Uterus (tissue), 4 donors: ENCODE results near the gene ACOX2. TPM values are rescaled to one million over a fixed set of nuclear protein-coding genes. Genes with fewer than 3 reads are reported as not detected.

Source experiments
- DNase-seq, 2 donors: peaks; one replicate each; pipeline ENCODE4 v3.0.0-alpha.2; 2019 to 2020
- H3K27ac ChIP-seq, 2 donors: fragments of 200-600 bp; sonication (generic); 1 replicate in 1 of 2; 2 replicates in 1 of 2; pipeline ENCODE4 v1.5.1; 2016 to 2018
- H3K27me3 ChIP-seq, 2 donors: fragments of 200-600 bp; sonication (generic); one replicate each; pipeline ENCODE4 v1.5.1; 2018 to 2019; ENCODE audit warnings: control low read depth in 1 of 2
- H3K36me3 ChIP-seq, 2 donors: fragments of 200-600 bp; sonication (generic); one replicate each; pipeline ENCODE4 v1.5.1; 2019; ENCODE audit warnings: control low read depth in 1 of 2
- H3K4me1 ChIP-seq, 2 donors: fragments of 200-600 bp; sonication (generic); one replicate each; pipeline ENCODE4 v1.5.1; 2018 to 2019; ENCODE audit warnings: control low read depth in 1 of 2
- H3K4me3 ChIP-seq, 2 donors: fragments of 200-600 bp; sonication (generic); 1 replicate in 1 of 2; 2 replicates in 1 of 2; pipeline ENCODE4 v1.5.1; 2018 to 2019; ENCODE audit warnings: mild to moderate bottlenecking in 1 of 2
- H3K9me3 ChIP-seq, 2 donors: fragments of 200-600 bp; sonication (generic); one replicate each; pipeline ENCODE4 v1.5.1; 2019; ENCODE audit warnings: control low read depth in 1 of 2
- POLR2A ChIP-seq, 2 donors: fragments of 450-650 bp; IDR thresholded peaks; one replicate each; pipeline ENCODE4 v1.6.1; 2016; ENCODE audit warnings: antibody characterized with exemption in 2 of 2, mild to moderate bottlenecking in 1 of 2, moderate library complexity in 1 of 2
- intact Hi-C: fragments of 100-400 bp; cut with DNase I; formaldehyde crosslinking; loops from one replicate; pipeline ENCODE4 v1.15.1; 2023; ENCODE audit warnings: low total_unique reads
- total RNA-seq, 4 donors: library from RNA; depleted of rRNA in 3 of 4; stranded (reverse); fragments of >200 nt in 3 of 4; gene quantifications; one replicate each; pipeline versions ENCODE4 v1.1.0 to v1.2.4, GENCODE V29; 2014 to 2023
- TF ChIP-seq, protein P1 (sequence below), 4 experiments: fragments of 200-600 bp in 2 of 4; fragments of 450-650 bp in 2 of 4; sonication (generic) in 2 of 4; IDR thresholded peaks; one replicate each; pipeline ENCODE4 v1.5.1; 2016 to 2019; ENCODE audit warnings: antibody characterized with exemption in 4 of 4, mild to moderate bottlenecking in 2 of 4, moderate library complexity in 1 of 4
- donor health status: DM: yes; HTN: yes; CAD: no.

ACOX2 gene
- total RNA-seq, 4 donors from 2014 or later, result 10.3 to 33.7 (median 23.6) TPM

DNA sequence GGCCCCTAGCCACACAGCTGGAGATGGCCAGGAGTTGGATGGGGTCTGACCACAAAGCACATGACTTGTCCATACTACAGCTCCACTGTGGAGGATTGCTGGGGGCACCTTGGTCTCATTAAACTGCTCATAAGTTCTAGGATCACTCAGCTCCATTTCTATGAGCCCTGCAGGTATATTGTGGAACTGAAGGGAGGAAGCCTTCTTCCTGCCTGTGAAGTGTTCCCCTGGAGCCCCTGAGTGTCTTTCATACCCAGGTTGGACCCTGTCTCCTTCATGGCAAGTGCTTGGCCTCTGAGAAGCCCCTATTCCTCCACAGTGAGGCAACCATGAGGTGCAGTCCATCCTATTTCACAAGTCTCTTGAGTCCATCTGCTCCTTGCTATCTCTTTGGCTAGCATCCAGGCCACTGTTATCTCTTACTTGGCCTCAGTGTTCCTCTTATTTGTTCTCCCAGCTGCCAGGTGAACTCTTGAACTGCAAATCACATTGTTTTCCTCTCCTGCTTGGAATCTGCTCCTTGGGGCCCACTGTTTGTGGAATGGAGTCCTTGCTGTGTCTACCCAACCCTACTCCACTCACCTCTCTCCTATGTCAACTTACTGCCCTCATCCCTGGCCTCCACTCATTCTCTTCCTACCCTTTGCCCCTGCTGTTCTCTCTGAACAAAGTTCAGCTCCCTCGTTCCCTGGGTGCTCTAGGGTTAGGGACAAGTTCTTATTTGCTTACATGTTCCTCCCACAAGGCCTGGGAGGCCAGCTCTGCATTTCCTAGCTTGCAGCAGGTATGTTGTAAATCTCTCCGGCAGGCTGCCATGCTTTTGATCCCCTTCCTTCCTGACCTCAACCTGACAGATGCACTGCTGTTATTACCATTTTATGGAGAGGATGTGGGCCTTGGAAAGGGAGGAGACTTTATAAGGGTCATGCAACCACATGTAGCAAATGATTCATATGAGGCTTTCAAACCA, 1.2 kb downstream of the ACOX2 start:
- Histone ChIP-seq H3K9me3 (no peaks in the 10 kb centered on the region), H3K4me1 (peaks cover 0 to 10% of the 10 kb centered on the region in 2 donors), H3K27ac (peak overlapping the region; percentile 80 to 92), H3K27me3 (no peaks in the 10 kb centered on the region), H3K36me3 (no peaks in the 10 kb centered on the region), H3K4me3 (no peak overlapping the region)
- peak; percentile 39 to 56 for DNase-seq
- TF ChIP-seq, protein P1, sequence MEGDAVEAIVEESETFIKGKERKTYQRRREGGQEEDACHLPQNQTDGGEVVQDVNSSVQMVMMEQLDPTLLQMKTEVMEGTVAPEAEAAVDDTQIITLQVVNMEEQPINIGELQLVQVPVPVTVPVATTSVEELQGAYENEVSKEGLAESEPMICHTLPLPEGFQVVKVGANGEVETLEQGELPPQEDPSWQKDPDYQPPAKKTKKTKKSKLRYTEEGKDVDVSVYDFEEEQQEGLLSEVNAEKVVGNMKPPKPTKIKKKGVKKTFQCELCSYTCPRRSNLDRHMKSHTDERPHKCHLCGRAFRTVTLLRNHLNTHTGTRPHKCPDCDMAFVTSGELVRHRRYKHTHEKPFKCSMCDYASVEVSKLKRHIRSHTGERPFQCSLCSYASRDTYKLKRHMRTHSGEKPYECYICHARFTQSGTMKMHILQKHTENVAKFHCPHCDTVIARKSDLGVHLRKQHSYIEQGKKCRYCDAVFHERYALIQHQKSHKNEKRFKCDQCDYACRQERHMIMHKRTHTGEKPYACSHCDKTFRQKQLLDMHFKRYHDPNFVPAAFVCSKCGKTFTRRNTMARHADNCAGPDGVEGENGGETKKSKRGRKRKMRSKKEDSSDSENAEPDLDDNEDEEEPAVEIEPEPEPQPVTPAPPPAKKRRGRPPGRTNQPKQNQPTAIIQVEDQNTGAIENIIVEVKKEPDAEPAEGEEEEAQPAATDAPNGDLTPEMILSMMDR (IDR thresholded peaks at IDR 0.05), result no peak
- no peak for TF ChIP-seq POLR2A (IDR thresholded peaks at IDR 0.05)
- intact Hi-C loops, result no loop called here

DNA sequence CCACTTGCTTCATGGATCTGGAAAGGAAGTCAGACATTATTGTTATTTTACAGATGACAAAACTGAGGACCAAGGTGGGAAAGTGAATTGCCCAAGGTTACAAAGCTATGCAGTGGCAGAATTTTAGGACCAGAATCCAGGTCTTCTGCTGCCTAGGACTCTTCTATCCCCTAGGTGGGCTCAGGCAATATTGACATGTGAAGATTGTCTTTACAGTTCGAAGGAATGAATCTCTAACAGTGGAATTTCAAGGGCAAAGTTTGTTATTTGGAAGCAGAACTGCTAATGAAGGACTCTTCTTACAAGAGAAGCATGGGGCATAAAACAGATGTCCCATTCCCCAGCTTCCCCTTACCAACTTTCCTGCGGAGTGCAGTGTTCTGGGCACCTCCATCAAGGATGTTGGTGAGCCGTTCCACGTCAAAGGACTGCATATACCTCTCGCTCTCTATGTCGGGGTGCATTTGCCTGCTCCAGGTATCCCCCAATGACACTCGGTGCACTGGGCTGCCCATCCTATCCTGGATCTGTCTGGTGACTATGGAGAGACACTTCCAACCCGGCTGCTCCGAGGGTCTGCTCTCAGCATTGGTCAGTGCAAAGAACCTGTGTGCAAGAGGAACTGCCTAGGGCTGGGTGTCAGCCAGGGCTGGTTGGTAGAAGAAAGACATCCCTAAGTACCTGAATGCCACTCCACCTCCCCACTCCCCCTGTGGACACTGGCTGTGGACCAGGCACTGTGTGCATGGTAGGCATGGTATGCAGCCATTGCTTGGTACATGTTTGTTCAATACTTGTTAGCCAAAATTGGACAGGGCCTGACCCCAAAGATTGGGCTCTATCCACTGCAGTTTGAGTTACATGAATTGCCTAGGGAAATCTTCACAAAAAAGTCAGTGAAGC, 2.1 kb downstream of the ACOX2 start:
- no peaks in the 10 kb centered on the region for H3K36me3 ChIP-seq
- no peaks in the 10 kb centered on the region for H3K27me3 ChIP-seq
- TF ChIP-seq, protein P1 (IDR thresholded peaks at IDR 0.05), result no peak
- no peak for TF ChIP-seq POLR2A (IDR thresholded peaks at IDR 0.05)
- intact Hi-C loops, result no loop called here
- no peak for DNase-seq
- no peak overlapping the region for H3K4me3 ChIP-seq
- no peak overlapping the region for H3K27ac ChIP-seq
- peaks cover 0 to 10% of the 10 kb centered on the region in 2 donors for H3K4me1 ChIP-seq
- no peaks in the 10 kb centered on the region for H3K9me3 ChIP-seq

DNA sequence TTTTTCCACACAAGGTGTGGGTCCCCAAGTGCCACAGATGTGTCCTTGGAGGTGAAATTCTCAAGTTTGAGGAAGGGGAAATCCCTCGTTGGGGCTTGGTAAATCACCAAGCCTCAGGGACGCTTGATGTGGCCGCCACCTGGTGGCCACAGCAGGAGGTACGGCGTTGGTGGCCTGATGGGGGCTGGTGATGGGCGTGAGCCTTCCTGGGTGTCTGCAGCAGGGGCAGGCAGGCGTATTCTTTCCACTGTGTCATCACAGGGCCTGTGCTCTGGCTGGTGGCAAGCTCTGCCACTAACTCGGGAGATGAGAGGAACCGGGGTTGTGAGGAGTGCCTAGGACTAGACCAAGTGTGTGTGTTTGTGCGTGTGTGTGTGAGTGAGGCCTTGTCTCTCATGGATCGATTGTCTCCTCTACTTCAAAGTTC, 4.2 kb downstream of the ACOX2 start:
- DNase-seq, result peak; percentile 51 to 65
- H3K36me3 ChIP-seq, result no peaks in the 10 kb centered on the region
- no peak overlapping the region for H3K27ac ChIP-seq
- no peak overlapping the region for H3K4me3 ChIP-seq
- H3K9me3 ChIP-seq, result no peaks in the 10 kb centered on the region
- H3K4me1 ChIP-seq, result peaks cover 0 to 10% of the 10 kb centered on the region in 2 donors
- TF ChIP-seq, protein P1 (IDR thresholded peaks at IDR 0.05), result peak; percentile 79 to 88 (median 83)
- no peak for TF ChIP-seq POLR2A (IDR thresholded peaks at IDR 0.05)
- intact Hi-C loops, result no loop called here
- H3K27me3 ChIP-seq, result no peaks in the 10 kb centered on the region

- no peaks in the 10 kb centered on the region for H3K9me3 ChIP-seq
- no peak overlapping the region for H3K4me3 ChIP-seq
- intact Hi-C loops, result no loop called here
- TF ChIP-seq, protein P1 (IDR thresholded peaks at IDR 0.05), result no peak
- no peak for TF ChIP-seq POLR2A (IDR thresholded peaks at IDR 0.05)
- H3K4me1 ChIP-seq, result peaks cover 0 to 10% of the 10 kb centered on the region in 2 donors
- H3K27me3 ChIP-seq, result no peaks in the 10 kb centered on the region
- no peak for DNase-seq
- no peaks in the 10 kb centered on the region for H3K36me3 ChIP-seq
- no peak overlapping the region for H3K27ac ChIP-seq
Measured at GRCh38 chr3:58531956-58532355, 5.0 kb downstream of the ACOX2 start.
